ENCODE results near the gene COL23A1. TPM values are rescaled to one million over a fixed set of nuclear protein-coding genes. Genes with fewer than 3 reads are reported as not detected.
A peak's percentile ranks its signal among the peaks of the same experiment; 100 is the strongest.

Gene COL23A1
- total and polyA plus RNA-seq, 2 of the 8 experiments (the other 6 are each of a cell fraction or from before 2014, with no cell fraction given) = 3.1 to 4.7 TPM

DNA sequence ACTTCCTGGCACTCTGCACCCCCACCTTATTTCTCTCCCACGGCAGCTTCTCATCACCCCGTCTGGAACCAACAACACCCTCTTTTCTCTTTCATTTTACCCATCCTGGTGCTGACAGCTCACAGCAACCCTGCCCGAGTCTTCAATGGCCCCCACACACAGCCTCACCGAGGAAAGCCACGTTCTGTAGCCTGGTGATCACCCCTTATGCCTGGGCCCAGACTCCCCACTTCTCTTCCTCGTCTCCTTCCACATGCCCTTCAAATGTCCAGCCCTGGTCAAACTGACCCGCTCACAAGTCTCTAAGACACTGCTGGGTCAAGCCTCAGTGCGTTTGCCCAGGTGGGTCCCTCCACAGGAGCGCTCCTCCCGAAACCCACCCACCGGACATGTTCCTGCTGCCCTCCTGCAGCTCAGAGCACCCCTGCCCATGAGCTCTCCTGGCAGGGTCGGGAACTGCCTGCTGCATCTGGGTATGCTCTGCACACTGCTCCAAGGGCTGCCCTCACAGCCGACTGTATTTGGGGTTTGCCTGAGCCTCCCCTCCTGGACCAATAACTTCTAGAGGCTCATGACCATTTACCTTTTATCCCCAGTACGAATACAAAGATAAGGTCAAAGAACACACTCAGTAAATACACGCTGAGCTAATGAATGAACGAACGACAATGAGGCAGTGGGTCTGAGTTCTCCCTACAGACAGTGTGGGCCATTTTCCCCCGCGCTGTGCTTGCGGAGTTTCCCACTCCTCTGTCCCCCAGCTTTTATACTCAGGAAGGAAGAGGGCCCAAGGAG lies 202.9 kb downstream of the COL23A1 start:
- Histone ChIP-seq H3K79me1 (ENCODE audit: low read depth, low read length) (no peaks in the 10 kb centered on the region), H2AFZ (ENCODE audit: low read length) (no peak overlapping the region), H3K27me3 (replicated peaks in 1 of 4; ENCODE audit: control insufficient read depth in 3 of 4, extremely low read depth in 1 of 4, insufficient read depth in 3 of 4, low read length in 3 of 4) (no peaks in the 10 kb centered on the region; a peak in 1 of 7 replicates), H2BK12ac (ENCODE audit: low read depth, low read length) (no peak overlapping the region), H3K4me1 (replicated peaks in 1 of 4; ENCODE audit: control insufficient read depth in 3 of 4, insufficient read depth in 4 of 4, low read length in 3 of 4) (peaks cover 0 to 24% (median 10%) of the 10 kb centered on the region in 4 experiments; a peak in 5 of 7 replicates), H2BK20ac (ENCODE audit: low read length) (no peak overlapping the region), H3K36me3 (ENCODE audit: control insufficient read depth in 2 of 4, insufficient read depth in 4 of 4, low read length in 3 of 4) (no peaks in the 10 kb centered on the region), H3K23me2 (ENCODE audit: low read depth, low read length) (no peaks in the 10 kb centered on the region), H3K56ac (replicated peaks; ENCODE audit: insufficient read length, low read depth, low read length) (no peak overlapping the region), H4K5ac (ENCODE audit: insufficient read length, low read depth, low read length) (no peak overlapping the region), H3K27ac (ENCODE audit: low read depth, low read length) (no peak overlapping the region), H3K4ac (replicated peaks; ENCODE audit: insufficient read length, low read depth, low read length) (no peak overlapping the region), H3K79me2 (ENCODE audit: control insufficient read depth in 1 of 2, insufficient read depth in 2 of 2, low read length in 2 of 2) (no peaks in the 10 kb centered on the region), H2BK15ac (ENCODE audit: low read length) (no peak overlapping the region; the same call in 1 of the 2 replicates), H4K91ac (replicated peaks; ENCODE audit: insufficient read length, low read length) (no peak overlapping the region), H2BK5ac (ENCODE audit: low read depth, low read length) (peak overlapping the region; percentile 16; the same call in 1 of the 2 replicates), H3K18ac (ENCODE audit: extremely low read depth, low read length) (peak overlapping the region; percentile 78), H3K4me2 (ENCODE audit: insufficient read depth in 1 of 2, low read depth in 2 of 2, low read length in 2 of 2) (no peak overlapping the region), H3K4me3 (ENCODE audit: extremely low read depth in 1 of 4, insufficient read depth in 2 of 4, low read depth in 3 of 4, low read length in 4 of 4) (no peak overlapping the region), H4K20me1 (replicated peaks in 1 of 2; ENCODE audit: control insufficient read depth in 1 of 2, insufficient read depth in 2 of 2, low read length in 2 of 2) (peaks cover 0 to 2% of the 10 kb centered on the region in 2 experiments), H3K14ac (ENCODE audit: insufficient read length) (no peak overlapping the region), H3K23ac (ENCODE audit: insufficient read length) (no peak overlapping the region), H4K8ac (ENCODE audit: extremely low read depth, insufficient read depth, low read length) (peak overlapping the region; percentile 81; the same call in 1 of the 2 replicates), H2AK5ac (ENCODE audit: low read depth, low read length) (no peak overlapping the region), H3K9ac (replicated peaks in 1 of 4; ENCODE audit: extremely low read depth in 1 of 4, low read depth in 3 of 4, low read length in 3 of 4) (no peak overlapping the region), H3K9me3 (ENCODE audit: insufficient read depth in 2 of 2, low read depth in 1 of 2, low read length in 1 of 2) (no peaks in the 10 kb centered on the region), H2BK120ac (replicated peaks; ENCODE audit: low read depth, low read length) (no peak overlapping the region)
- DNase-seq (ENCODE audit: low read depth in 1 of 2, low spot score in 2 of 2) (no peak), FAIRE-seq (no peak)
- CTCF ChIA-PET (ENCODE audit: partially characterized antibody) = interaction anchor here (0.9 to 2.1 kb wide), 8 partner anchors 10 to 164 kb away, joined by 3 to 7 read pairs (median 3); no protein-coding TSS in a partner anchor
- 83% methylated on average over 20 of the region's 20 CpGs; no CpG with 5 or more reads in 1 of the 2 experiments for WGBS, 2 experiments (ENCODE audit: extremely low coverage in 1 of 2, insufficient coverage in 1 of 2, insufficient read length in 1 of 2, insufficient replicate concordance in 2 of 2, low coverage in 1 of 2, low lambda C conversion rate in 2 of 2, missing lambda C conversion rate in 1 of 2)
- POLR2A ChIA-PET (ENCODE audit: partially characterized antibody) = no interaction called here
- TF ChIP-seq JUN (IDR thresholded peaks at IDR 0.05; ENCODE audit: low read depth, low read length) = no peak
- no peak for TF ChIP-seq SIRT6 (IDR thresholded peaks at IDR 0.05; ENCODE audit: low read length)
- no peak for TF ChIP-seq PHF8 (conservative IDR thresholded peaks at IDR 0.05; ENCODE audit: low read depth, low read length)
- TF ChIP-seq EP300 (IDR thresholded peaks at IDR 0.05; ENCODE audit: borderline replicate concordance in 1 of 2, low read depth in 2 of 2, low read length in 2 of 2) = no peak
- no peak for TF ChIP-seq MAFK (IDR thresholded peaks at IDR 0.05; ENCODE audit: low read depth, low read length)
- TF ChIP-seq CHD2 (IDR thresholded peaks at IDR 0.05; ENCODE audit: low read length) = no peak
- no peak for TF ChIP-seq RXRA (IDR thresholded peaks at IDR 0.05; ENCODE audit: insufficient read depth, low read depth, low read length)
- TF ChIP-seq CBX5 (IDR thresholded peaks at IDR 0.05; ENCODE audit: low read depth, low read length) = no peak
- no peak for TF ChIP-seq GABPA (IDR thresholded peaks at IDR 0.05; ENCODE audit: borderline replicate concordance, insufficient read depth, low read length)
- TF ChIP-seq YY1 (IDR thresholded peaks at IDR 0.05; ENCODE audit: low read depth, low read length) = no peak
- TF ChIP-seq KDM5A (IDR thresholded peaks at IDR 0.05; ENCODE audit: low read length) = no peak
- no peak for TF ChIP-seq RNF2 (IDR thresholded peaks at IDR 0.05; ENCODE audit: borderline replicate concordance, low read depth, low read length, missing control alignments, poor library complexity, severe bottlenecking)

Measured in H1 (cell line).